Effector CD4-positive, alpha-beta T cell (primary cell): ENCODE measurements around the gene TSPEAR.

Source experiments
- DNase-seq: peaks from one replicate; pipeline ENCODE4 v3.0.0-alpha.2; 2020

TSPEAR gene

GRCh38 chr21:44740742-44741141 is 29.4 kb upstream of the TSPEAR start:
- DNase-seq, result no peak

GRCh38 chr21:44739316-44739715 is 27.9 kb upstream of the TSPEAR start:
- DNase-seq, result no peak

- DNase-seq, result no peak
Observed at GRCh38 chr21:44738621-44739020, 27.2 kb upstream of the TSPEAR start.

GRCh38 chr21:44737706-44738354 is 26.5 kb upstream of the TSPEAR start:
- DNase-seq, result no peak

GRCh38 chr21:44736291-44737004 is 25.1 kb upstream of the TSPEAR start:
- no peak for DNase-seq

GRCh38 chr21:44735821-44736220 is 24.4 kb upstream of the TSPEAR start:
- DNase-seq, result no peak

- DNase-seq, result no peak
Observed at GRCh38 chr21:44734841-44735240, 23.5 kb upstream of the TSPEAR start.

GRCh38 chr21:44734026-44734745 is 22.8 kb upstream of the TSPEAR start:
- no peak for DNase-seq

- DNase-seq, result no peak
Observed at GRCh38 chr21:44732956-44733355, 21.6 kb upstream of the TSPEAR start.

- no peak for DNase-seq
Observed at GRCh38 chr21:44732263-44732662, 20.9 kb upstream of the TSPEAR start.

- no peak for DNase-seq
Observed at GRCh38 chr21:44730951-44731579, 19.7 kb upstream of the TSPEAR start.

- DNase-seq, result no peak
Observed at GRCh38 chr21:44730028-44730395, 18.6 kb upstream of the TSPEAR start.

- no peak for DNase-seq
Observed at GRCh38 chr21:44729336-44730027, 18.1 kb upstream of the TSPEAR start.

GRCh38 chr21:44728716-44729115 is 17.3 kb upstream of the TSPEAR start:
- DNase-seq, result no peak

- no peak for DNase-seq
Observed at GRCh38 chr21:44727757-44728156, 16.4 kb upstream of the TSPEAR start.

GRCh38 chr21:44727321-44727720 is 15.9 kb upstream of the TSPEAR start:
- DNase-seq, result no peak

- no peak for DNase-seq
Observed at GRCh38 chr21:44726826-44727225, 15.5 kb upstream of the TSPEAR start.

GRCh38 chr21:44724926-44725325 is 13.6 kb upstream of the TSPEAR start:
- DNase-seq, result no peak

GRCh38 chr21:44724196-44724595 is 12.8 kb upstream of the TSPEAR start:
- no peak for DNase-seq

GRCh38 chr21:44723177-44724131 is 12.1 kb upstream of the TSPEAR start:
- no peak for DNase-seq

- DNase-seq, result no peak
Observed at GRCh38 chr21:44722731-44723130, 11.4 kb upstream of the TSPEAR start.

- DNase-seq, result no peak
Observed at GRCh38 chr21:44720170-44720569, 8.8 kb upstream of the TSPEAR start.
